Measurements from ENCODE around the gene TNRC6B.

The TNRC6B gene

DNA sequence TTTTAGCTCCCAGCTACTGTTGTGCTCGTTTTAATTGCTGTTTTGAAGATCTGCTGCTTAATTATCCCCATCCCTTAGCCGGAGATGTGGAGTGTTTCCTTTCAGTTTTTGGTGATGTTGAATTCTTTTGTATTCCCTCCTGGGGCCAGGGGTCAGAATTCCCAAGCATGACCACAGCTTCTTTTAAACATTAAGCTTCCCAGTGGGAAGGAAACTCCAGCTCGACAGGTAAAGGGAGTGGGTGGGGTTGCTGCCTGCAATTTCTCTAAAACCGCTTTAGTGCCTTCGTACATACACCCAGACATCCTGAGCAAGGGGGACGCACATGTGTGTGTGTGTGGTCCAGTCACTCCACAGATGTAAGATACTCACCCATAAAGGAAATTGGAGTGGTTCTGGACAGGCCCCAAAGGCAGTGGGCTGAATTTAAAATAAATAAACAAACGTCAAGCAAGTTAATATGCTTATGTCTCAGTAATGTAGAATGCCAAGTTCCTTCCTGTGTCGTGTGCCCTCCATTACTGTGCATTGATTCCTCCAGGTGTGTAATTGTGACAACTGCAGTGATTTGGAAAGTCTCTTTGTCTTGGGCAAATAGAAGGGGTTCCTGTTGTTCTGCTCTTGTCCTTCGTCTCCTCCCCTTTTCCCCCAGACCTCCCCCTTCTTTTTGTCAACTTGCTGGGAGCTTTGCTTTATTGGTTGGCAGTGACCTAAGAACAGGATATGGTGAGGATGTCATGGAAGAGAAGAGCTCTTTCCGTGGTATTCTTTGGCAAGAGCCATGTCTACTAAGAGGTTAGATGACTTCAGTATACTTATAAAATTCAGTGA lies 149.4 kb downstream of the TNRC6B start:
- DNase-seq (ENCODE audit: low read depth, low spot score): no peak

DNA sequence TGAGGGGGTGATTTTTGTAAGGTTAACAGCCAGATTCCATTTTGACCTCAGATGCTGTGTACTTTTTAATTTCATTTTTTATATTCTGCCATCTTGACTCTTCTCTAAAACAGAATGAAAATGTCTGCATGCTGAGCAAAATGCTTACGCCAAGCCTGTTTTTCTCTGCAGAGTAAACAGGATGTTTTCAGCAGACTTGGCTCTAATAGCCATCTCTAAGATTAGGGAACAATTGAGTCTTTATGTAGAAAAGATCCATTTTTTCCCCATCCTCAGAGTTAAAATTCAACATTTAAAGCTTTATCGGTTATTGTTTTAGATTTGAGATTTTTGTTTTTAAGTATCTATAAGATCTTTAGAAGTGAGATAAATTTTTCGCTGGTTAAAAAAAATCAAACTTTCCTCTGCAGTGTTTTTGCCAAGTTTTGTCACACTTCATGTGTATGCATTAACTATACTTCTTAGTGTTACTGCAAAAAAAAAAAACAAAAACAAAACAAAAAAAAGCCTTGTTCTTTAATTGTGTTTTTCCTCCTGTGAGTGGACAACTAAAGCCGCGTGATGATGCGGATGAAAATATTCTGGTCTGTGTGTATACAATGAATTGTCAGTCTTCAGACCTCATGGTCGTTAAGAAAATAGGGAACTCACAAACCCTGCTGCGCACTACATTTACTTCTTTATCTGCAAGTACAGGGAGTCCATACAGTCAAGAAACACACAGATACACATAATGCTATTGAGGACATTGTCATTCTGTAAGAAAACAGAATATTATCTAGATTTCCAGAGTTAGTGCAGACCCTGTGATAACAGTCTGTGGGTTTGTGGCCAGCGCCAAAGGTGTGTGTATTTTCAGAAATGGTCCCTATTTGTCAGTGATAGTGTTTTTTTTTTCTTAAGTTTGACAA lies 151.1 kb downstream of the TNRC6B start:
- no peak for DNase-seq (ENCODE audit: low read depth, low spot score)

DNA sequence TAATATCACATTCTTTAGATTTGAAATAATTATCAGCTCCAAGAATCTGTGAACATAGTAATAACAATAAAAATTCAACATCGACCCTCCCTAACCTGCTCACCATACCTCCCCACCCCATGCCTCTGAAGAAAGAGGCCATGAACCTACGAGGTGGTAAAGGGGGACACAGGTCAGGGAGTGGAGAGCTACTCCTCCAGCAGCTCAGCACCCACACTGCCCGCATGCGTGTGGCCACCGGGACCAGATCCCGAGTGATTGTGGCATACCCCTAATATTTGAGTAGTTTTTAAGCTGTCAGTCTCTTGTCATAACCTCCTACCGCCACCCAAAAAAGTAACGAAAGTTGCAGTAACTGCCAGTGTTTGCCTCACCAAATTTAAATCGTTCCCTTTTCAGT lies 151.7 kb downstream of the TNRC6B start:
- DNase-seq (ENCODE audit: low read depth, low spot score): no peak

DNA sequence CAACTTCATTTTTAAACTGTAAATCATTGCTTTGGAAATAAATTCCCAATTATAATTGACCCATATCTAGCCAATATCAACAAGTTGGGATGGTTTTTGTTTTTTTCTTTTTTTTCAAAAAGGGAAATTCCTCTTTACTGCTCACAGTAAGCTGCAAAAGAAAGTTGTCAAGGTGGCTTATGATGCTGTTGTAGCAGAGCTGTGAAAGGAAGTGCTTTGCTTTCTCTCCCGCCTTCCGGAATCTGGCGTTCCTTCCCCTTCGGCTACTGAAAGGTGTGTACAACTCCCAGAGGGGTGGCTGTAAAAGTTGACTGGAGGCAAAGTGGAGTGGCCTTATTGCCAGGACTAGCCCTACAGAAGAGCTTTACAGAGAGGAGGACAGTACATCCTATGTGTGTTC lies 152.4 kb downstream of the TNRC6B start:
- no peak for DNase-seq (ENCODE audit: low read depth, low spot score)

DNA sequence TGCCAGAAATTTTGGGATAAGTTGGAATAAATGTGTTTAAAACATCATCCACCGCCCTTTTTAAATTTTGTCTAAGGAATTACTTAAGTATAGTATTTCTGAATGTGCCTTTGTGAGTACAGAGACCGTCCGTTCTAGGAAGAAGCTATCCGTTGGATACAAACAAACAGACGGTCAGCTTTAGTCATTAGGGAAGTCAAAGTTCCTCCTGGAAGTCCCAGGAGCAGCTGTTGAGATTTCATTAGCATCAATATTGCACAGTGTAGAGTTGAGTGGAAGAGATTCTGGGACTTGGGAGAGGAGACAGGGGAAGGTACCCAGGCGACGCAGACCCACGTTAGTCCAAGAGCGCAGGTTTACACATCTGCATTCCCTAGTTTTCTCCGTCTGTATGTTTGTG lies 152.9 kb downstream of the TNRC6B start:
- DNase-seq (ENCODE audit: low read depth, low spot score): no peak

DNA sequence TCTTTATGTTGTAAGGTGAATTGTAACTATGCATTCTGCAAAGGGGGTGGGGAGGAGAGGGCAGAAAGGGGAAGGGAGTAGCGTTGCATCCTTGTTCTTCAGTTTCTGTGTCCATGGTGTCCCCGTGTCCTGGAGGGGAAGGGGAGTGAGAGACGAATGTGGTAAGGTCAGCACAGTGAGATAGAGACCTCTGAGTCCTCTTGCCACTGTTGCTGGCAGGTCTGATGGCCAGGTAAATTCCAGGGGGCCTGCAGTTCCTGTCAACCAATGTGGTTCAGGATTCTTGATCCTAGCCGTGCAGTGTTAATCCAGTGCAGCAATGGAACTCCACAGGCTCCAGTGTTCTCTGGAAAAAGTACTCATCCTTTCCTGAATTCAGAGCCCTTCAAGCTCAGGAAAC lies 154.0 kb downstream of the TNRC6B start:
- DNase-seq (ENCODE audit: low read depth, low spot score): no peak

DNA sequence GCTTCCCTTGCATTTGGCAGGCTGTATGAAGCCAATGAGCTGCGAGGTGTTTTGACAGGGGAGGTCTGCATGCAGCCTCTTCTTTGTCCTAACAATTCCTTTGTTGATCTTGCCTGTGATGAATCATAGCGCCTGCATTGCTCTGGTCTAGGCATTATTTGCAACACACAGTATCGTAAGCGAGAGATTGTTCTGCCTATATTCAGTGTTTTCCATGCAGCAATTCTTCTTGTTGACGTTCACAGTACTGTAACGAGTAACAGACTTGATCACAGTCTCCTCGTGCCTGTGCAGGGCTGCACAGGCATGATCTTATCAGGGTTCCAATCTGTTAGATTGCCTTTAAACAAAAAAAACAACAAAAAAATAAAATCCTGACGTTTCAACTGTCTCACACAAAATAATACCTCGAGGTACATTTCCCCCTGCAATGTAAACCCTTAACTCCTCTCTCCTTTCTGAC lies 154.6 kb downstream of the TNRC6B start:
- no peak for DNase-seq (ENCODE audit: low read depth, low spot score)

DNA sequence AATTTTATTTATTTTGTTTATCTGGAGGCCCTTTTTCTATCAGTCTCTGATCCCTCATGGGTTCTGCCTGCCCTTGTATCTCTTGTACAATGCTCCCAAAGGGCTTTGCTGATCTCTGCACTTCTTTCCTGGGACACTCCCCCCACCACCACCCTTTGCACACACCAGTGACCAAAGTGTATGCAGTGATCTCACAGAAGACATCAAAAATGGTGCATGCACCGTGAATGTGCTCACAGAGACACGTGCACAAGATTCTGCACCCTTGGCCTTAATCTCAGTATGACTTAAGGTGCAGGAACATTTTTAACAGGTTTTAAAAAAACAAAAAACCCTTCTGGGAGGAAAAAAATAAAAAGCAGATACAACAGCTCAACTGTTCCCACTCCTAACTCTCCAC lies 156.3 kb downstream of the TNRC6B start:
- DNase-seq (ENCODE audit: low read depth, low spot score): no peak

DNA sequence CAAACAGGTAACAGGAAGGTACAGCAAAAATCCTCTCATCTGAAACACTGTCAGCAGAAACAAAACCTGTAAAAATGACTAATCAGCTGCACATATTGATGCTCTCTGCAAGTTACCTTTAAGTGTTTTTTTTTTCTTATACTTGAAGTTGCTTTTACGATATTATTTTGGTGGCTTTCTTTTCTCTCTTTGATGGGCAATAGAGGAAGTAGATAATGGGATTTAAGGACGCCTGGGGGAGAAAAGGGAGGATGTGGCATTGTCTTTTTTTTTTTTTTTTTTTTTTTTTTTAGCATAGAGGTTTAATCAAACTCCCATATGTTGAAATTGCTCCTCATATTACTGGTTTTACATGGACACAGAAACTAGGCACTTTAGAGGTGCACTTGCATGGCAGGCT lies 157.2 kb downstream of the TNRC6B start:
- DNase-seq (ENCODE audit: low read depth, low spot score): no peak

DNA sequence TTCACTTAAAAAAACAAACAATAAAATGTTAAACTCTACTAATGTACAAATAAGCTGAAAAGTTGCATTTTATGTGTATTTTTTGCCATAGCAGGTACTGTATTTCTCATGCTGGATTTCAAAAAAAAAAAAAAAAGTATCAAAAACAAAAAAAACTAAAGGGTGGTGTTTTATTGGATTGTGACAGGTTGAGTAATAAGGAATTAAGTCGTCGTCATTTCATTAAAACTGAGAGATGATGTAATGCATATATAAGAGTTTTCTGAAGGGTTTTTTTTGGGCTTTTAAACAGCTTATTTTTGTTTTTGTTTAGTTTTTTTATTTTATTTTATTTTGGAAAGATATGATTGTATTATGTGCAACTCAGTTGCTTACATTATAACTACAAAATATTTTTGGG lies 157.6 kb downstream of the TNRC6B start:
- no peak for DNase-seq (ENCODE audit: low read depth, low spot score)

DNA sequence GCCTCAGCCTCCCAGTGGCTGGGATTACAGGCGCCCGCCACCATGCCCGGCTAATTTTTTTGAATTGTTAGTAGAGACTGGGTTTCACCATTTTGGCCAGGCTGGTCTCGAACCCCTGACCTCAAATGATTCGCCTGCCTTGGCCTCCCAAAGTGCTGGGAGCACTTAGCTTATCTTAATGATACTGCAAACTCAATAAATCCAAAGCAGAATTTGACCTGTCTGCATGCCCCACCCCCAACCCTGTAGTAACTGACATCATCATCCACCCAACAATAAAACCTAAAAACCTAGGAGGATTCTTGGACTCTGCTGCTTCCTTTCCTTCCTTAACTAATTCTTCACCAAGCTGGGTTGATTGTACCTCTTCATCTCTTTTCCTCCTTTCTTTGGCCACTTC lies 162.3 kb downstream of the TNRC6B start:
- DNase-seq (ENCODE audit: low read depth, low spot score): no peak

DNA sequence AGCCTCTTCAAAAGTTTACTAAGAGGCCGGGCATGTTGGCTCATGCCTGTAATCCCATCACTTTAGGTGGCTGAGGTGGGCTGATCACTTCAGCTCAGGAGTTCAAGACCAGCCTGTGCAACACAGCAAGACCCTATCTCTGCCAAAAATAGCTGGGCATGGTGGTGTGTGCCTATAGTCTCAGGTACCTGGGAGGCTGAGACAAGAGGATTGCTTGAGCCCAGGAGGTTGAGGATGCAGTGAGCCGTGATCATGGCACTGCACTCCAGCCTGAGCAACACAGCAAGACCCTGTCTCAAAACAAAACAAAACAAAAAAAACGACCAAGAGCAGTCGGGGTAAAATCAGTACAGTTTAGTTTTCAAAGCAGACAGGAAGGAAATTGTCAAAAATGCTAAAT lies 163.9 kb downstream of the TNRC6B start:
- no peak for DNase-seq (ENCODE audit: low read depth, low spot score)

DNA sequence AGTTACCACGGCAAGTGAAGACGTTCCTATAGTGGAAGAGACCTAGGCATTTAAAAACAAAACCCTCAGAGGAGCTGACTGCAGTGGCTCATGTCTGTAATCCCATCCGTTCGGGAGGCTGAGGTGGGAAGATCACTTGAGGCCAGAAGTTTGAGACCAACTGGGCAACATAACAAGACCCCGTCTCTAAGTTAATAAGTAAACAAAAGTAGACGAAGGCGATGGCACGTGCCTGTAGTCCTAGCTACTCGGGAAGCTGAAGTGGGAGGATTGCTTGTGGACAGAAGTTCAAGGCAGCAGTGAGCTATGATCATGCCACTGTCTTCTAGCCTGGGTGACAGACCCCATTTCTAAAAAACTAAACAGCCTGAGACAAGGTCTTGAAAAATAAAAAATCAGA lies 164.8 kb downstream of the TNRC6B start:
- no peak for DNase-seq (ENCODE audit: low read depth, low spot score)

DNA sequence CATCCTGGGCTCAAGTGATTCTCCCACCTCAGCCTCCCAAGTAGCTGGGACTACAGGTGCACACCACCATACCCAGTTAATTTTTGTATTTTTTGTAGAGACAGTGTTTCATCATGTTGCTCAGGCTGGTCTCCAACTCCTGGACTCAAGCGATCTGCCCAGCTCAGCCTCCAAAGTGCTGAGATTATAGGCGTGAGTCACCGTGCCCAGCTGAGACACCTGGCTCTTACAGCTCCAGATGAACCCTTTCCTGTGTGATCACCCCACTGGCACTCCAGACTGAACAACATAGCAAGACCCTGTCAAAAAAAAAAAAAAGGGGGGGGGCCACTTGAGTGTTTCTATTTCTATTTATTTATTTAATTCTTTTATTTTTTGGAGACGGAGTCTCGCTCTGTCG lies 167.5 kb downstream of the TNRC6B start:
- no peak for DNase-seq (ENCODE audit: low read depth, low spot score)

DNA sequence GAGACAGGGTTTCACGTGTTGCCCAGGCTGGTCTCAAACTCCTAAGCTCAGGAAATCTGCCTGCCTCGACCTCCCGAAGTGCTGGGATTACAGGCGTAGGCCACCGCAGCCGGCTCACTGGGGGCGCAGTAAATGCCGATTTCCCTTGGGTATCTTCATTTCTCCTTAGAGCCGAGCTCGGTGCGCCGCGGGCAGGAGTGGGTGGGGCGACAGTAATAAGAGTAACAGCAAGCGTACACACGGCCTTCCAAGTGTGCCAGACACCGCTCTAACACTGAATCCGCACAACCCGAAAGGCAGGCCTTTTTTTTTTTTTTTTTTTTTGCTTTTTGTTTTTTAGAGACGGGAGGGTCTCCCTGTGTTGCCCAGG lies 168.1 kb downstream of the TNRC6B start:
- DNase-seq (ENCODE audit: low read depth, low spot score): no peak

DNA sequence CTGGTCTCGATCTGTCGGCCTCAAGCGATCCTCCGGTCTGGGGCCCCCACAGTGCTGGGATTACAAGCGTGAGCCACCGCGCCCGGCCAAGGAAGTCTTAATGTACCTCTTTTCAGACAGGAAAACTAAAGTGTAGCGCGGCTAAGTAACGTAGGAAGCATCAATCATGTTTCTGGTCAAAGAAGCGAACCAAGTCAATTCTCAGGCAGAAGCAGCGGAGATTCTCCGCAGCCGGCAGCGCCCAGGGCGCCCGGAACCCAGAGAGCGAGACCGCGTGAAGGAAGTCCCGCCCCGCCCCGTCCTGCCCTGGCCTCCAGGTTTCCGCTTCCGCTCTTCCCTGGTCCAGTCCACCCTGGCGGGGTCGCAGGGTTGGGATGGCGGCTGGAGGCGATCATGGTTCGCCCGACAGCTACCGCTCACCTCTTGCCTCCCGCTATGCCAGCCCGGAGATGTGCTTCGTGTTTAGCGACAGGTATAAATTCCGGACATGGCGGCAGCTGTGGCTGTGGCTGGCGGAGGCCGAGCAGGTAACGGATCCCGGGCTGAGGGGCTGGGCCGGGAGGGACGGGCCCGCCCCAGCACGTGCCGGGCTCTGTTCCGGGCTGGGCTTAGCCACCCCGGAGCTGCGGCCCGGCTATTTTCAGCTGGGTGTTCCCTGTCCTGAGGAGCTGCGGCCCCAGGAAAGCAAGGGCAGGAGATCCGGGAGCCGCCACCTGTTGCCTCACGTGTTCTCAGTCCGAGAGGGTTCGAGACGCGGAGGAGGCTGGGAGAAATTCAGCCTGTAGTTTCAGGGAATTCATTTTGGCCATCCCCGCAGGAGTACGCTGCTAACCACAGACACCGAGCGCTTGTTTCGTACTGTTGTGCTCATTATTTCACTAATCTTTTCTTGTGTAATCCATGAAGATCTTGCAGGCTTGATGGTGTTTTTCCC lies 168.7 kb downstream of the TNRC6B start, which contains the start of gene ADSL:
TSS of gene ADSL (plus strand) at position 316 of the 934 bp plus-strand sequence. CDS start at position 375, 59 bp downstream.
- DNase-seq (ENCODE audit: low read depth, low spot score): peak; percentile 75

DNA sequence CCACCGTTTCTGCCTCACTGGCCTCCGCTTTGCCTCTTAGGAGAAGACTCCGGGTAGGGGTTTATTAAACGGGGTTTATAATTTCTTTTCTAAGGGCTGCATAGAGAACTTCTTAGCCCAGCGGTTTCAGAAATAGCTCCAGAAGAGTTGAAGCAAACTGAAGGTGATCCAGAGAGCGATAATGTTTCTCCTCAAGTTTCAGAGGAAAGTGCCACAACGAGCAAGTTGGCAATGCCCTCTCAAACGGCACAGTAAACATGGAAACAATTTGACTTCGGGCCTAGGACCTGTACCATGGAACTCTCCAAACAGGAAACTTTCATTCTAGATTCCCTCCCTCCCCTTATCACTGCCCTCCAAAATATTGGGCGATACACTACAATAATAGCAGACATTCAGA lies 169.6 kb downstream of the TNRC6B start:
- DNase-seq (ENCODE audit: low read depth, low spot score): no peak

DNA sequence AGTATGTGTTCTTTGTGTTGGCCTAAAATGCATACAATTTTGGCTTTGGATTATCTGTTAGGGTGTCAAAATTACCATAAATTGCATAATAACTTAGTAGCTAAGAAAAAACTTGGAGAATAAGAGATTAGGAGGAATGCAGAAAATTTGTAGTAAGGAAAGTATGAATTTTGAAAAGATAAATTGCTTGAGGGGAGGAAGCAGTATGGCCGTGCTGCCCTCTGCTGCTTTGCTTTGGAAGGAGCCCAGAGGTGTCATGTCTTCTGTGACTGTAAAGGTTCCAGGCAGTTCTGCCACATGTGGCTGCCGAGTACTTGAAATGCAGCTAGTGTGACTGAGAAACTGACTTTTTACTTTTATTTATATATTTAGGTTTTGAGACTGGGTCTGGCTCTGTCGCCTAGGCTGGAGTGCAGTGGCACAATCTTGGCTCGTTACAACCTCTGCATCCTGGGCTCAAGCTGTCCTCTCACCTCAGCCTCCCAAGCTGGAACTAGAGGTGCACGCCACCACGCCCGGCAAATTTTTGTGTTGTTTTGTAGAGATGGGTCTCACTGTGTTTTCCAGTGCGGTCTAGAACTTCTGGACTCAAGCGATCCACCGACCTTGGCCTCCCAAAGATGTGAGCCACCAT lies 170.4 kb downstream of the TNRC6B start:
- peak; percentile 37 for DNase-seq (ENCODE audit: low read depth, low spot score)

DNA sequence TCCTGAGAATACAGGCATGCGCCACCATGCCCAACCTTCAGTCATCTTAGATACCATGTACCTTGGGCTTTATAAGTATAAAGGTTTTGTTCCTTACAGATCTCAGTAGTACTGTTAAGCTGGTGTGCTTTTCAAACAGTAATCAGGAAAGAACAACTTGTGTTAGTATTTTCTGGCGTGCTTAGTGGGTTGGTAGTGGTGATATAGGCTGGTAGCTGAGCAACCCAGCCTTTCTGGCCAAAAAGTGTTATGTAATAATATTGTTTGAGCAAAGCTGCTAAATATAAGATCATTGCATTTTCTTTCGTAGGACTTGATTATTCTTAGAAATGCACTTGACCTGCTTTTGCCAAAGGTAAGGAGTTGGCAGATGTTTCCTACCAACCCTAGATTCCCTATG lies 175.0 kb downstream of the TNRC6B start:
- no peak for DNase-seq (ENCODE audit: low read depth, low spot score)

DNA sequence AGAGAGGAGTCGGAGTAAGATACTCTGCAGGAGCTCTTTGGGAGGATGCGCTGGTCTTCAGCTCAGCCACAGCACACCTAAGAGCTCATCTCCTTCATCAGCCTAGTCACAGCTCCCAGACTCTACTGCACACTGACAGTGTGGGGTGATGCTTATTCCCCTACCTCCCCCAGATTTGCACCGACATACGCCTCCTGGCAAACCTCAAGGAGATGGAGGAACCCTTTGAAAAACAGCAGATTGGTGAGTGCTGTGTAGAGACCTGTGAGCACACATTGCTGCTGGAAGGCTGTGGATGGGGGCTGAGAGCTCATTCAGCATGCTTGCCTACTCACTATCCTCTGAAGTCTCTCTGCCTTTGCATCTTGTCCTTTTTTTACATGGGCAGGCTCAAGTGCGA lies 183.4 kb downstream of the TNRC6B start:
- no peak for DNase-seq (ENCODE audit: low read depth, low spot score)

DNA sequence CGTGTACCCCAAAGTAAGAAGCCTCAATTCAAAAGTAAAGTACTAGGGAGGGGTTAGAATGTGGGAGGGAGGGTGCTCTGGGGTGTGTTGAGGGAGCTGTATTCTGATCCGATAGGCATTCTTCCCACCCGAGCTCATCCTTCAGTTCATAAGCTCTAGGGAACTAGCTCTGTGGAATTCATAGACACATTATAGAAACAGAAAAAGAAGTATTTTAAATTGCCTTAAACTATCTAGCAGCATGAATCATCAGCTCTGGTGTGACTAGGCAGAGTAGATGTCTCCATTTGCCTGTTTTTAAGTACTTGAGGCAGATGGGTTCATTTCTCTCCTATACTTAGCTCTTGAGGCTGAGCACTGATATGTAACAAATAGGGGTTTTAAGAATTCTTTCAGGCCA lies 185.3 kb downstream of the TNRC6B start:
- no peak for DNase-seq (ENCODE audit: low read depth, low spot score)

All from activated naive CD8-positive, alpha-beta T cell treated with anti-CD3 and anti-CD28 coated beads, Interleukin-2, amount 50 U/mL, for 16 hours (primary cell).